HG02981 (cell line): Measurements from ENCODE around the gene KCNH5.

Source experiments
- ATAC-seq: cut with Tn5 transposase; IDR thresholded peaks from one replicate; pipeline ENCODE4 v1.9.1; 2021; ENCODE audit warnings: mild to moderate bottlenecking, moderate library complexity; ENCODE audit not compliant: unreplicated experiment

Gene KCNH5

DNA sequence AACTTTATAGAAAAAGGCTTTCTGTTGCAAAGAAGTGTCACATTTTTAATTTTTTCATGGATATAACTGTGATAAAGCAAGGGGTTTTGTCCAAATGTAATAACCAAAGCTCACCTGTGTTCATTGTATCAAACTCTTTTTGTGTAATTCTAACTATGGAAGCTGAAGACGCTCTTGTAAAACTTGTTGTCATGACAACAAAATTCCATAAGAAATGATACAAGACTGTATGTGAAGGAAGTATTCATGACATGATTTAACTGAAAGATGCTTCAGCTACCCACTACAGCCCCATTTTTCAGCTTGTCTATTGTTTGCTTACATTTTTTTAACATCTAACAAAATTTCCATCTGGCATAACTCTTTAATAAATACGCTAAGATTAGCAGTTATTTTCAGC lies 360.9 kb downstream of the KCNH5 start:
- ATAC-seq = no peak

DNA sequence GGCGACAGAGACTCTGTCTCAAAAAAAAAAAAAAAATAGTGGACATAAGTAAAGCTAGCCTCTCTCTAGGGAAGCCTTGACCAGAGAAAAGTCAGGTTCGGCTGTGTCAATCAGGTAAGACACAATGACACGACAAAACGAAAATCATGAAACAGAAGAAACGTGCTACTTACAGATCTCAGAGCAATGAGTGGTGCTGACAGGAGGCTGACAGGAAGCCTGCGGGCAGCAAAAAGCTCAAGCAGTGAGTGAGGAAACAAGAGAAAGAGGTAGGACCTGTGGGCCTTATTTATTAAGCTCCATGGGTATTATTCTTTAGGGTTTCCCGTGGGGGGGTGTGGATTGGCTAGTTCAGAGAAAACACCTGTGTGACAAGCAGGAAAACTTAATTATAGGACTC lies 363.1 kb downstream of the KCNH5 start:
- ATAC-seq = no peak

- no peak for ATAC-seq
These were observed 370.6 kb downstream of the KCNH5 start for GRCh38 chr14:62674563-62675237.

DNA sequence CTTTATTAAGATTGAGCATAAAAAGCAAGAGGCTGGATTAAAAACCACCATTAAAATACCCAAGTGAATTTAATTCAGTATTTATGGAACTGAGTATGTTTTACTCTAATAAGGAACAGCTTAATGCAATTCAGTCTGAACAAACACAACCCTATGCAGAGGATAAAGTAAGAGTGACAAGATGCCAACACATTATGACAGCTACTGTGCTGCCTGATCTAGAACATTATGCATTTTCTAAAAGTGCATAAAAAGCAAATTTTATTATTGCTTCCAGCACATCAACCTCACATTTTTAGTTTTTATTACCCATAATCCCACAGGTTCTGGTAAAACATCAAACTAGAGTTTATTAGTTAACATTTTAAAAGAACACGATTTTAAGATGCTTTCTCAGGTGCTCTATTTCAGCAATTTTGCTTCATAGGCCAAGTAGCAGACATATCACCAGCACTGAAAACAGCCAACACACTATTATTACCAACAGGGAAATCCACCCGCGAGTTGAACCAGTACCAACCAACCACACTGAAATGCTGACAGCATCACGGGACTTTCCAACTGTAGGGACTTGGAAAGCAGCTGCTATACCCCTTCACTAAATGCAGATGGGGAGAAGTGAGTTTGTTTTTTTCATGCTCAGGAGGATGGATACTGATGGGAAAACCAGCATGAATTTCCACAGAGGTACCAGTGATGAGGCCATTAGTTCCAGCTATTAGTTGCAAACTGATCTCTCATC lies 372.1 kb downstream of the KCNH5 start:
- no peak for ATAC-seq

- ATAC-seq = no peak
These were observed 374.7 kb downstream of the KCNH5 start for GRCh38 chr14:62670526-62670925.

DNA sequence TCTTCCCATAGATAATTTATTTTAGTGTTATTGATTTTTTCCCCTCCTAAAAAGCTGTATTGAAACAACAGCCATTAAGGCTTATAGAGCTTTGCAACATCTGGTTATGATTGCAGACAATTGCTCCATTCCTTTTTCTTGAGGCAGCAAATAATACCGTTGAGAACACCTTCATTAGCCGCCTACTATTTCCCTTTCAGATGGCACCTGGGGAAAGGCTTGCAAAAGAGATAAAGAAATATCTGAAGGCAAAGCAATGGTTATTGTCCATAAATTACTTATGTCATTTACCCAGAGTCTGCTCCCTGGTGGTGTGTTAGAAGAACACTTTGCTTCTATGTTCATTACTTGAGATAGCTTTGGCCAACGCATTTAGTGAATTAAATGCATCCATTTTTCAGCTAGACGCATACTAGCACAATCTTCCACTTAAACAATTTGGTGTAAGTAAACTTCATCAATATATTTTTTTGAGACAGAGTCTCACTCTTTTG lies 377.8 kb downstream of the KCNH5 start:
- no peak for ATAC-seq

- no peak for ATAC-seq
These were observed 380.0 kb downstream of the KCNH5 start for GRCh38 chr14:62665286-62665685.

DNA sequence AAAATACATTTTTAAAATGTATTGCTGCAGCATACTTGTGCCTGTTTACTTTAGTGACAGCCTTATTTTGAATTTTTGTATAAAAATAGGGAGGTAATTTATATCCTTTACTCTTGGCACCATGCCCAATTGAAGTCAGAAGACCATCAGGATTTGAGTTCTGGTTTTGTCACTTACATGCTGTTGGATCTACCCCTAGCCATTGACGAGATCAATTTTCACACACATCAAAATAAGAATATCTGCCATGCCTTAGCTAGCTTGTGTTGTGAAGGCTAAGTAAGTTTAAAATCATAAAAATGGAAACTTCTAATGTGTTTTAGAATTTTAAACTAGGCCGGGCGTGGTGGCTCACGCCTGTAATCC lies 381.8 kb downstream of the KCNH5 start:
- ATAC-seq = no peak

DNA sequence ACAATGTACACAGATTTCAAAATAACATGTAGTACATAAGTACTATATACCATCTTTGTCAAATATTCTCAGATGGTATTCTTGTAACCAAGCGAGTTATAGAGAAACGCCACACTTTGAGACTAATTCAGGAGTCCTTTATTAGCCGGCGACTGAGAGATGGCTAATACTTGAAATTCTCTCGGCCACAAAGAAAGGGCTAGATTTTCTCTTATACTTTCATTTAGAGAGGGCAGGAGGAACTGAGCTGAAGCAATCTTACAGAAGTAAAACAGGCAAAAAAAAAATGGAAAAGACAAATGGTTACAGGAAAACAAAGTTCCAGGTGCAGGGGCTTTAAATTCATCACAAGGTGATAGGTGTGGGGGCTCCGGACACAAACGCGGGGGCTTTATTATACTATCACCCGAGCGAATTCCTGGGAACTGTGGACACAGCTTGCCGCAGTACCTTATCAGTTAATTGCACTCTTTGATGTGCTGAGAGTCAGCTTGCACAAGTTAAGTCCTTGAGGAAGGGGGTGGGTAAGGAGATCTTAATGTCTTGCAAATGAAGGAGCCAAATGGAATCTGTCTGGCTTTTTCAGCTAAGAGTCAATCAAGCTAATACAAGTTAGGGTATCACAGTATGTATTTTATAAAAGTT lies 382.3 kb downstream of the KCNH5 start:
- no peak for ATAC-seq

DNA sequence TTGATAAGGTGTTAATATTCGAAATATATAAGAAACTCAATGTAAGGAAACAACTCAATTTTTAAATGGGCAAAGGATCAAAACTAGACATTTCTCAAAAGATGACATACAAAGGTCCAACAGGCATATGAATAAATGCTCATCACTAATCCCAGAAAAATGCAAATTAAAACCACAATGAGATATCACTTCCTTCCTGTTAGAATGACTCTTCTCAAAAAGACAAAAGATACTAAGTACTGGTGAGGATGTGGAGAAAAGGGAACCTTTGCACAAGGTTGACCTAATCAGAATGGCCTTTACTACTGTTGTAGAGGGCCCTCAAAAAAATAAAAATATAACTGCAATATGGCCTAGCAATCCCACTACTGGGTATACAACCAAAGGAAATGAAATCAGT lies 383.4 kb downstream of the KCNH5 start:
- ATAC-seq = no peak

DNA sequence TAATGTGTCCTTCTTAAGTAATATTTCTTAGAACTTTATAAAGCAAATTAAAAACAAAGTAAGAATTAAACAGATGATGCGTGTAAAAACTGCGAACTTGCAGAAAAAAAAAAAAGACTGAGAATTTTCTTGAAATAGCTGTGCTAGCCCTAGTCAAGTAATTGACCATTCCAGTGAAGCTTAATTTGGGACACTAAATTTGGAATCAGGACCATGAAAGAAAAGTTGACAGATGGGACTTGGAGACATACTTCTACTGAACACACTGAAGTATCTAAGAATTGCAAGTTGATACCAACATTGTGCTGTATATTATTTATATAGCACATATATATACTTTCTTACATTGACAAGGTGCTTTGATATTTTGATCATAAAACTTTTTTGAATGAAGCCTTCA lies 386.6 kb downstream of the KCNH5 start:
- no peak for ATAC-seq

DNA sequence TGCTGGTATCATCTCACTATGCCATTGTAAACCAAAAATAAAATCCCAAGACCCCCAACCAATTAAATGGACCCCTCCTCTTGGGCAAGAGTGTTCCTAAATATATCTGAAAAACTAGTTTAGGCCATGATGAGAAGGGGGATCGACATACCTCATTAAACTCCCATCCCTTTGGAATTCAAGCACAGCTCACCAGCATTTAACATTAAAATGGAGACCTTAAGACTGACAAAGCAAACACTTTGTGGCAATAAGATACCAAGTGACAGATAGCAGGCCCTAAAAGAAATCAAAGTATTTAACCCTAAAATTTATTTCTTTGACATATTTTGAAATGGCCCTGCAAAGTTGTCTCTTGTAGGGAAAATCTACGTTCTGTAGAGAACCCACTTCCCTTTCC lies 387.9 kb downstream of the KCNH5 start:
- ATAC-seq = no peak

GRCh38 chr14:62655166-62655565 lies 390.1 kb downstream of the KCNH5 start:
- no peak for ATAC-seq

- ATAC-seq = no peak
These were observed 390.6 kb downstream of the KCNH5 start for GRCh38 chr14:62654641-62655040.
